Activated T-helper 17 cell treated with anti-CD3 and anti-CD28 coated beads, Interleukin-2, amount 50 U/mL, for 72 hours (primary cell): Measurements from ENCODE around the gene DIP2A. TPM values are rescaled to one million over a fixed set of nuclear protein-coding genes. Genes with fewer than 3 reads are reported as not detected.

Experiments used
- ATAC-seq: fragments of 150-1000 bp; cut with Tn5 transposase; replicated peaks from 2 replicates; pipeline ENCODE4 v1.10.0; 2021; ENCODE audit warnings: mild to moderate bottlenecking, moderate library complexity
- H3K27ac Mint-ChIP-seq: one replicate; pipeline ENCODE4 v1.8.0; 2022; ENCODE audit warnings: mixed read lengths
- H3K27me3 Mint-ChIP-seq: one replicate; pipeline ENCODE4 v1.8.0; 2022; ENCODE audit warnings: mixed read lengths
- H3K36me3 Mint-ChIP-seq: one replicate; pipeline ENCODE4 v1.8.0; 2022; ENCODE audit warnings: low read depth, mild to moderate bottlenecking, mixed read lengths
- H3K4me1 Mint-ChIP-seq: one replicate; pipeline ENCODE4 v1.8.0; 2022; ENCODE audit warnings: mixed read lengths
- H3K4me3 Mint-ChIP-seq: one replicate; pipeline ENCODE4 v1.8.0; 2022; ENCODE audit warnings: mild to moderate bottlenecking, mixed read lengths
- H3K9me3 Mint-ChIP-seq: one replicate; pipeline ENCODE4 v1.8.0; 2022; ENCODE audit warnings: mixed read lengths
- total RNA-seq, 2 donors: library from RNA; stranded (reverse); gene quantifications; one replicate each; pipeline ENCODE4 v1.2.3, GENCODE V29; 2022

Gene DIP2A
- total RNA-seq, 2 donors from 2014 or later: 43.6 to 49.3 TPM

DNA sequence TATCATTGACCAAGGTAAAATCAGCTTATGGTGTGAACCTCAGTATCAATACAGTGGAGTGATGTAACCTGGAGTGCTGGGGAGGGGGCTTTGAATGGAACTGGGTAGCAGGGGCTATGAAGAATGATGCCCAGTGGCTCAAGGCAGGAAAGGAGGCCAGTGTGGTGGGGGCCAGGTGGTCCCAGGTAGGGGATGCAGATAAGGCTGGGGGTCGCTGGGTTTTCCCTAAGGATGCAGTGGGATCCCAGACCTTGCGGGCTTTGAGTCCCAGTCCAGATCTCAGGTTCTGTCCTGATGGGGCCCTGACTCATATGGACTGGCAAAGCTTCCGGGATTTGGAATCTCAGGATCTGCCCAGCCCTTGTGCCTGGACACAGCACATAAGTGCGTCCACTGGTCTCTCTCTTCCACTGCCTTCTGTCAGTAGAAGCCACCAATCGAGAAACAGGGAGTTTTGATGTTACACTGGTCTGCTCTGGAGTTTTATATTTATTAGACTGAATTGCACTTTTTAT, 94.2 kb downstream of the DIP2A start:
- Mint-ChIP-seq H3K9me3 (no peaks in the 10 kb centered on the region), H3K27ac (peak overlapping the region; percentile 82), H3K4me1 (peaks cover 31% of the 10 kb centered on the region), H3K27me3 (no peaks in the 10 kb centered on the region), H3K4me3 (peak overlapping the region; percentile 70), H3K36me3 (peaks cover 39% of the 10 kb centered on the region)
- no peak for ATAC-seq

DNA sequence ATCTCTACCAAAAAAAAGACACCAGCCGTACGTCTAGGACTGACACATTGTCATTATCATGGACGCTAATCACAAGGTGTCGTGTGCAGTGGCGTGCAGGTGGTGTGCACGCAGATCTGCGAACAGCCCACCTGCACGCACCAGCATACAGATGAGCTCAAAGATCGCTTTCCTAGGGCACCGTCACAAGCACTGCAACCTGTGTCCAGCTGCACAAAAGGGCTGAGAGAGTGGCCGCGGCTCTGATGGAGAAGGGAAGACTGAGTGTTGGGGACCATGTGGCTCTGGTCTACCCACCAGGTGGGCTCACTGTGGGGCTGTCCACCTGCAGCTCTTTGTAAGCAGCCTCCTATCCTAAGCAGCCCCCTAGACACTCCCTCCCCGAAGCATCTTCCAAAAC, 95.3 kb downstream of the DIP2A start:
- no peaks in the 10 kb centered on the region for H3K27me3 Mint-ChIP-seq
- peaks cover 21% of the 10 kb centered on the region for H3K4me1 Mint-ChIP-seq
- peaks cover 34% of the 10 kb centered on the region for H3K36me3 Mint-ChIP-seq
- no peak overlapping the region for H3K4me3 Mint-ChIP-seq
- H3K9me3 Mint-ChIP-seq: no peaks in the 10 kb centered on the region
- H3K27ac Mint-ChIP-seq: no peak overlapping the region
- ATAC-seq: no peak

DNA sequence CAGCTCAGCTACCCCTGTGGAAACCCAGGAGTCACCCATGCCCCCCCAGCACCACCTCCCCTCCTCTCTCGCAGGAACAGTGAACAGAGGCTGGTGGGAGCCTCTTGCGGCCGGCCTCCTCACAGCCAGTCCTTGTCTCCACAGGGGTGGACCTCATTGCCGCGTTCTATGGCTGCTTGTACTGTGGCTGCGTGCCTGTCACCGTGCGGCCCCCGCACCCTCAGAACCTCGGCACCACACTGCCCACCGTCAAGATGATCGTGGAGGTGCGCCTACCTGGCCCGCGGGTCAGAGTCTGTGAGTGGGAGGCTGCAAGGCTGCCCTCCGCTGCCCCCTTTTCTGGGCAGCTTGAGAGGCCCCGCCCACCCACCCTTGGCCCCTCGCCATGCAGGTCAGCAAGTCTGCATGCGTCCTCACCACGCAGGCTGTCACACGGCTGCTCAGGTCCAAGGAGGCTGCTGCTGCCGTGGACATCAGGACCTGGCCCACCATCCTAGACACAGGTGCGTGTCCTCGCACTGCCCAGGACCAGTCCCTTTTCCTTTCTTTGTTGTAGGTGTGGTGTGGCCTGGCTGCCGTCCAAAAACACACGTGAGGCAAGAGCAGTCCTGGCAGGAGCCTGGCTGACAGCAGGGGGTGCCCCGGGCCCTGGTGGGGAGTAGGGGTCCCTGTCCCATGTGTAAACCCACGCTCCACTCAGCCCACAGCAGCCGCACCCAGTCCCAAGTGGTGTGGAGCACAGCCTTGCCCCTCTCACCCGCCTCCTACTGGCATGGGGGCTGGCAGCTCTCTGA, 95.9 kb downstream of the DIP2A start:
- no peak overlapping the region for H3K4me3 Mint-ChIP-seq
- ATAC-seq: no peak
- peaks cover 25% of the 10 kb centered on the region for H3K4me1 Mint-ChIP-seq
- H3K36me3 Mint-ChIP-seq: peaks cover 38% of the 10 kb centered on the region
- H3K27me3 Mint-ChIP-seq: no peaks in the 10 kb centered on the region
- no peak overlapping the region for H3K27ac Mint-ChIP-seq
- H3K9me3 Mint-ChIP-seq: no peaks in the 10 kb centered on the region

DNA sequence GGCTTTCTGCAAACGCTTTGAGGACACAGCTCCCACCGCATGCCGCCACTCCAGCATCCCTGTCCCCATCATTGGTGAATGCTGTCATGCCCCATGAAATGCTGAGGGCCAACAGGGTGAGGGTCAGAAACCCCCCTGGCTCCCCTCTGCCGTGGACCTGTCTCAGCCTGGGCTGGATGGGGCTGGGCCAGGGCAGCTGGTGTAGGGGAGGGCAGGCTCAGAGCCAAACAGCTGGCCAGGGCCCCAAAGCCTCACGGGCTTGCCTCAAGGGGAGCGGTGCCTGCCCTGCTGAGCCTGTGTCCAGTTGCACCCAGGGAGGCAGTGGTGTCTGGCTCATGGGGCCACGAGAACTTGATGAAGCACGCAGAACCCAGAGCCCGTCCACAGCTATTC, 96.5 kb downstream of the DIP2A start:
- no peaks in the 10 kb centered on the region for H3K9me3 Mint-ChIP-seq
- ATAC-seq: no peak
- H3K27ac Mint-ChIP-seq: no peak overlapping the region
- H3K4me1 Mint-ChIP-seq: peaks cover 27% of the 10 kb centered on the region
- H3K36me3 Mint-ChIP-seq: peaks cover 44% of the 10 kb centered on the region
- no peaks in the 10 kb centered on the region for H3K27me3 Mint-ChIP-seq
- no peak overlapping the region for H3K4me3 Mint-ChIP-seq

DNA sequence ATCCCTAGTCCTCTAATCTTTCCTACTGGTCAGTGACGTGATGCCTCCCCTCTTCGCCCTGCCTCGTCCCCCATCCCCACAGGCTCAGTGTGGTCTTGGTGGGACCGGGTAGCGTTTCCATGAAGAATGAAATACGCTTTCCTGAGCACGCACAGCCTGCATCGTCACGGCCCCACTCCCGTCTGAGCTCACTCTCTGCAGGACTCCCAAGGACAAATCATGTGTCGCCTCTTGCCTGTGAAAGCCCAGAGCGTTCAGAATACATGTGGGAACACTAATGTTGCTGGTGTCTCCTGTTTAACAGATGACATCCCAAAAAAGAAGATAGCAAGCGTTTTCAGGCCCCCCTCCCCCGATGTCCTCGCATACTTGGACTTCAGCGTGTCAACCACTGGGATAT, 97.0 kb downstream of the DIP2A start:
- Mint-ChIP-seq H3K4me1 (peaks cover 27% of the 10 kb centered on the region), H3K27ac (no peak overlapping the region), H3K9me3 (no peaks in the 10 kb centered on the region), H3K36me3 (peaks cover 47% of the 10 kb centered on the region), H3K4me3 (no peak overlapping the region), H3K27me3 (no peaks in the 10 kb centered on the region)
- no peak for ATAC-seq

DNA sequence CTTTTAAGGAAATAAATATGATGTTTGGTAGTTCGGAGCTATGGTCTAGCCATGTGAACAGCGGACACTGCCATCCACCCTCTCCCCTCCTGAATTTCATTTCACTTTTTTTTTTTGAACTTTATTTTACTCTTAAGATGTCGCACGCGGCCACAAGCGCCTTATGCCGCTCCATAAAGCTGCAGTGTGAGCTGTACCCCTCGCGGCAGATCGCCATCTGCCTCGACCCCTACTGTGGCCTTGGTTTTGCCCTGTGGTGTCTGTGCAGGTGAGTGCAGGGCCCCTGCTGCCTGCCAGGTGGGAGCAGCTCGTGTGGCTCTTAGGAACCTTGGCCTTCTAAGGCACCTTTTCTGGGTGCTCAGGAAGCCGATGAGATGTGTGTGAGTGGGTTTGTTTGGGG, 98.1 kb downstream of the DIP2A start:
- H3K9me3 Mint-ChIP-seq: no peaks in the 10 kb centered on the region
- H3K27ac Mint-ChIP-seq: no peak overlapping the region
- H3K27me3 Mint-ChIP-seq: no peaks in the 10 kb centered on the region
- no peak overlapping the region for H3K4me3 Mint-ChIP-seq
- no peak for ATAC-seq
- H3K36me3 Mint-ChIP-seq: peaks cover 55% of the 10 kb centered on the region
- peaks cover 30% of the 10 kb centered on the region for H3K4me1 Mint-ChIP-seq

DNA sequence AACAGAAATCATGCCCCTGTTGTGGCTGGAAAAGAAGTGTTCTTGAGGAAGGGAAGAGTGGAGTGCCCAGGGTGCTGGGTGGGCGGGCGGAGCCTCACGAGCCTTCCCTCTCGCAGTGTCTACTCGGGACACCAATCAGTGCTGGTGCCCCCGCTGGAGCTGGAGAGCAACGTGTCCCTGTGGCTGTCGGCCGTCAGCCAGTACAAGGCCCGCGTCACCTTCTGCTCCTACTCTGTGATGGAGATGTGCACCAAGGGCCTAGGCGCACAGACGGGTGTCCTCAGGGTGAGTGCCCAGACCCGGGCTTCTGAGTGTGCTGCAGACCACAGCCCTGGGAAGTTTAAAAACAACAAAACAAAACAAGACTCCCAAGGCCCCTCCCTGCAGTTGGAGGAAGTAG, 98.8 kb downstream of the DIP2A start:
- peaks cover 27% of the 10 kb centered on the region for H3K4me1 Mint-ChIP-seq
- H3K9me3 Mint-ChIP-seq: no peaks in the 10 kb centered on the region
- no peak overlapping the region for H3K27ac Mint-ChIP-seq
- H3K27me3 Mint-ChIP-seq: no peaks in the 10 kb centered on the region
- no peak for ATAC-seq
- H3K36me3 Mint-ChIP-seq: peaks cover 62% of the 10 kb centered on the region
- no peak overlapping the region for H3K4me3 Mint-ChIP-seq

DNA sequence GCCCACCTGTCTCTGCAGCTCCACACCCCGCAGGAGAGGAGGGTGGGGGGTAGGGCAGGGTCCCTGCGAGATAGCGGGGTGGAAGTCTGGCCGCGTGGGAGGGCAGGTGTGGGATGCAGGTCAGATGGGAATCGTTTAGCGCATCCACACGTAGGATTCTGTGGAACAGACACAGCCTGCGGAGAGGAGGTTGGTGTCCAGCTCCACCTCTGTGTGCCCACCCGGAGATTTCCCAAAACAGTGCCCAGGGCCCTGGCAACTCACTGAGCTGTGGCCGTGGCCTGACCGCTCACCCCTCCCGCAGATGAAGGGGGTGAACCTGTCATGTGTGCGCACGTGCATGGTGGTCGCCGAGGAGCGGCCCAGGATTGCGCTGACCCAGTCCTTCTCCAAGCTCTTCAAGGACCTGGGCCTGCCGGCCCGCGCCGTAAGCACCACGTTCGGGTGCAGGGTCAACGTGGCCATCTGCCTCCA, 99.3 kb downstream of the DIP2A start:
- peak overlapping the region; percentile 86 for H3K27ac Mint-ChIP-seq
- no peaks in the 10 kb centered on the region for H3K9me3 Mint-ChIP-seq
- H3K4me3 Mint-ChIP-seq: no peak overlapping the region
- ATAC-seq: no peak
- H3K27me3 Mint-ChIP-seq: no peaks in the 10 kb centered on the region
- peaks cover 22% of the 10 kb centered on the region for H3K4me1 Mint-ChIP-seq
- peaks cover 67% of the 10 kb centered on the region for H3K36me3 Mint-ChIP-seq

DNA sequence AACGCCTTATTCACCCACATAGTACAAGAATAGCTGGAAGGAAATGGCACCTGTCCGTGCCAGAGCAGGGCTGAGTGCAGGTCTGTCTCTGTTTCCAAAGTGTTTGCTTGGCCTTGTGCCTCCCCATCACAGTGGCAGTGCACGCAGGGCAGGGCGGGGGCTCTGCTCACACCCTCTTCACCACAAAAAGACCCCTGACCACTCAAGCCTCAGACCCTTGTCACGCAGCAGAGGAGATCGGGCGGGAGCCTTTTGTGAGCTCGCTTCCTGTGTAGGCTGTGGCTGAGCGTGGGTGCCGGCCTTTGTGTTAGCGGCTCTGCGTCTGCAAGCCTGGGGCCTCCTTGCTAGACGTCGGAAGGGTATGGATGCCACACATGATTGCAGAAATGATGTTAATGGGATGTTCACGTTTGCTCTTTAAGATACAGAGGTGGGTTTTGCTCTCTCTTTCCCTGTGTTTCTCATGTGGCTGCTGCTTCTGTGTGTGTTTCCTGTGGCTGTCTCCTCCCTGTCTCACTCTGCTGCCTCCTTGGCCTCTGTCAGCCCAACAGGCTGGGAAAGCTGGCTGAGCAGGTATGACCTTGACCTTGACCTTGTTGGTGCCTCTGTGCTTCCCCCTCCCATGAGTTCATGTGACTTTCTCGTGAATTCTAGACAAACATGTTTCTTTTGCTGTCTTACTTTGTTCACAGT, 100.7 kb downstream of the DIP2A start:
- H3K4me1 Mint-ChIP-seq: peaks cover 22% of the 10 kb centered on the region
- H3K4me3 Mint-ChIP-seq: peak overlapping the region; percentile 80
- H3K9me3 Mint-ChIP-seq: no peaks in the 10 kb centered on the region
- H3K27me3 Mint-ChIP-seq: no peaks in the 10 kb centered on the region
- peak; percentile 91 for ATAC-seq
- H3K27ac Mint-ChIP-seq: peak overlapping the region; percentile 86
- peaks cover 66% of the 10 kb centered on the region for H3K36me3 Mint-ChIP-seq

DNA sequence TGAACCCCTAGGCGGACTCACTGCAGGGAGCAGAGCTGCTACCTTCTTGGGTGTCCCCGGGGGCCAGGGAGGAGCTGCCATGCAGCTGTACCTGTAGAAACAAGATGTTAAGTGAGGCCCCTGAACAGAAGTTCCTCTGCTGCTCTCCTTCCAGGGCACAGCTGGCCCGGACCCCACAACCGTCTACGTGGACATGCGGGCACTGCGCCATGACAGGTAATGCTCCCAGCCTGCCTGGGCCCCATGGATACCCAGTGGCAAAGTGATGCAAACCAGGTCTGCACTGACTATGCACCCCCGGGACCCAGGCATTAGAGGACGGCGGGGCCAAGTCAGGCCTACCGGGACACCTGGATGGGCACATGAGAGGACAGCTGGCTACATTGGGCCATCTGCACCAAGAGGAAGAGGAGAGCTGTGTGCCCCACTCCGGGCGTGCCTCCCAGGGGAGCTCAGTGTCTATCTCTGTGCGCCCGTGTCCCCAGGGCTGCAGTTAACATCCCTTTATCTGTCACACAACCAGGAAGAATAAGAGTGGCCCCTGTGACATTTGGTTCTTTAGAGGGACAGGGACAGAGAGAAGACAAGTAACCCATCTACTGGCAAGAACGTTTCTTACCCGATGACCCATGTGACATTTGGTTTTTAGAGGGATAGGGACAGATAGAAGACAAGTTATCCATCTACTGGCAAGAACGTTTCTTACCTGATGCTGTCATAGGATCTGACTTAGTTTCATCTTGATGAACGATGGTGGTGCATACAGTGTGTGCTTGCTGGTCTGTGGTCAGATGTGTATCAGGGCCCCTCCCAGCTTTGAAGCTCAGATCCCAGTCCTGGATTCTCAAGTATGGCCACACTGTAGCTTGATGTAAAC, 102.1 kb downstream of the DIP2A start:
- H3K4me1 Mint-ChIP-seq: peaks cover 22% of the 10 kb centered on the region
- ATAC-seq: no peak

DNA sequence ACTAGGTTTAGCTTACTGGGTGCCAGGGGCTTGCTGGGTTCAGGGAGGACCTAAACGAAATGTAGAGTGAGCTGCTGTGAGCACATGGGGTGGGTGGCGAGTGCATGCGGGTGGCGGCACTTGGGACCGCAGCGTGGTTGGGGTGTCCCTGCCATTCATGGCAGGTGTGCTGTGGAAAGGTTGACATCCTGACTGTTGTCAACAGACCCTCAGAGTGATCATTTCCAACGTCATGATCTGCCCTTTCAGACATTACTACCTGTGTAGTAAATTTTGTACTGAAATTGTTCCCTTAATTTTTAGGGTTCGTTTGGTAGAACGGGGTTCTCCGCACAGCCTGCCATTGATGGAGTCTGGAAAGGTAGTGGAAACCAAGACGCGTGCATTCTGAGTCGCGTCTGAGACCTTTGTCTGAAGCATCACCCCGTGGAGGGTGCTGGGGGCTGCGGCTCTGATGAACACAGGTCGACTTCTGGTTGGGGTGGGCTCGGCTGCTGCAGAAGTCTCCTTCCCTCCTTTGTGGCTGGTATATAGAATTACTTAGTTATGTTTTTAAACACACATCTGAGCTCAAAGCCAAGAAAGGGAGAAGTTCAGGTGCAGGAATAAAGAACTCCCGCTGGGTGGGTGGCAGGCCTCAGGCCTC, 102.9 kb downstream of the DIP2A start:
- Mint-ChIP-seq H3K4me1 (peaks cover 22% of the 10 kb centered on the region), H3K4me3 (peak overlapping the region; percentile 80), H3K27me3 (no peaks in the 10 kb centered on the region), H3K9me3 (no peaks in the 10 kb centered on the region), H3K36me3 (peaks cover 72% of the 10 kb centered on the region), H3K27ac (peak overlapping the region; percentile 86)
- ATAC-seq: no peak

More for the DNA sequence above, 102.1 kb downstream of the DIP2A start:
- peak overlapping the region; percentile 80 for H3K4me3 Mint-ChIP-seq
- peak overlapping the region; percentile 86 for H3K27ac Mint-ChIP-seq
- no peaks in the 10 kb centered on the region for H3K27me3 Mint-ChIP-seq
- no peaks in the 10 kb centered on the region for H3K9me3 Mint-ChIP-seq
- peaks cover 72% of the 10 kb centered on the region for H3K36me3 Mint-ChIP-seq

DNA sequence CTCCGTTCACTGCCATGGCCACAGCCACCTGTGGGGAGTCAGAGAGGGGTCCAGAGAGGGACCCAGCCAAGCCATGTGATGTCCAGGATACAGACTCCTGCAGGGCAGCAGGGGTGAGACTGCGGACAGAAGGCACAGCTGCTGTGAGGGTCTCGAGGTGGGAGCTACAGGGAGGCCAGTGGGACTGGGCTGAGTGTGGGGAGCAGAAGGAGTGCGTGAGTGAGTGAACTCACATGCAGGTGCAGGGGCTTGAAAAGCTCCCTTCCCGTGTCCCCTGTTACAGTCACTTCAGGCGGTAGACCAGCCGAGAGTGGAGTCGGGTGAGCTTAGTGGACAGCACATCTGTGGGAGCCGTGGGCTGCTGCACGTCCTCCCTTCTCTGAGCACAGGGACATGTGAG, 103.8 kb downstream of the DIP2A start:
- Mint-ChIP-seq H3K4me1 (peaks cover 22% of the 10 kb centered on the region), H3K4me3 (no peak overlapping the region), H3K27me3 (no peaks in the 10 kb centered on the region), H3K36me3 (peaks cover 72% of the 10 kb centered on the region), H3K9me3 (no peaks in the 10 kb centered on the region), H3K27ac (peak overlapping the region; percentile 59)
- no peak for ATAC-seq

DNA sequence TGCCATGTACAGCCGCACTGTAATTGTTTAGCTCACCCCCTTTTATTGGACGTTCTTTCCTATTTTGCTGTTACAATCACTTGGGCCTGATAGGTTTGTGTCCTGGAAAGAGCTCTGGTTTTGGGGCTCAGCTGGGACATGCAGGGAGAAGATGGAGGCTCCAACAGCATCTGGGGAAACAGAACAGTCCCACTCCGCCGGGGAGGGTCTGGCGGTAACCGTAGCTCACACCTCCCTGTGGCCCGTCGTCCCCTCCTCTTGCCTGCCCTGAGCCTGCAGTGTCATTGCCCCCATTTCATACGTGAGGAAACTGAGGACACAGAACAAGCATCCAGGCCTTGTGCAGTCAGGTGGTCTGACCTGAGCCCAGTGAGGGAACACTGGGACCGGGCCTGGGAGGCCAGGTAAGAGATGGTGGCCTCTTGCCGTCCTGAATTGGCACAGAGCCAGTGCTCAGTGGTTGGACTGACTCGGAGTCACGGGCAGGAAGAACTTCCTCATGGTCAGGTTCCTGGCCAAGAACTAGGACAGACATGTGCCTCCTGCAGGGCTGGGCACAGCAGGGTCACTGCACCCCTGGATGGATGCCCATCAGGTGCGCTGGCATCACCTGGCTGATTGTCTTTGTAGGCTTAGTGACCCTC, 104.4 kb downstream of the DIP2A start:
- Mint-ChIP-seq H3K4me3 (no peak overlapping the region), H3K27ac (peak overlapping the region; percentile 59), H3K9me3 (no peaks in the 10 kb centered on the region), H3K27me3 (no peaks in the 10 kb centered on the region), H3K4me1 (peaks cover 22% of the 10 kb centered on the region), H3K36me3 (peaks cover 76% of the 10 kb centered on the region)
- no peak for ATAC-seq
